Peyer's patch (tissue), 4 donors: ENCODE measurements around the gene WDR72. TPM values are rescaled to one million over a fixed set of nuclear protein-coding genes. Genes with fewer than 3 reads are reported as not detected.
A peak's percentile ranks its signal among the peaks of the same experiment; 100 is the strongest.

Experiments used
- DNase-seq, 3 donors: peaks; one replicate each; pipeline ENCODE4 v3.0.0-alpha.2; 2017 to 2019
- H3K27ac ChIP-seq, 4 donors: fragments of 200-600 bp; sonication (generic); one replicate each; pipeline ENCODE4 v1.5.1; 2016 to 2019
- H3K27me3 ChIP-seq, 2 donors: fragments of 200-600 bp; sonication (generic); one replicate each; pipeline ENCODE4 v1.5.1; 2019
- H3K36me3 ChIP-seq, 3 donors: fragments of 200-600 bp; sonication (generic); one replicate each; pipeline ENCODE4 v1.5.1; 2016 to 2019
- H3K4me1 ChIP-seq, 4 donors: fragments of 200-600 bp; sonication (generic); one replicate each; pipeline ENCODE4 v1.5.1; 2016 to 2019
- H3K4me3 ChIP-seq, 4 donors: fragments of 200-600 bp; sonication (generic); 1 replicate in 3 of 4; 2 replicates in 1 of 4; pipeline ENCODE4 v1.5.1; 2016 to 2019; ENCODE audit warnings: mild to moderate bottlenecking in 1 of 4
- H3K9me3 ChIP-seq, 4 donors: fragments of 200-600 bp; sonication (generic); one replicate each; pipeline ENCODE4 v1.5.1; 2016 to 2019; ENCODE audit warnings: mild to moderate bottlenecking in 1 of 4
- POLR2A ChIP-seq, 2 donors: fragments of 450-650 bp; IDR thresholded peaks; one replicate each; pipeline ENCODE4 v1.5.1; 2017; ENCODE audit warnings: antibody characterized with exemption in 2 of 2, mild to moderate bottlenecking in 2 of 2, moderate library complexity in 2 of 2
- total RNA-seq, 4 donors: library from RNA; depleted of rRNA; stranded (reverse); fragments of >200 nt; gene quantifications; one replicate each; pipeline ENCODE4 v1.1.0, GENCODE V29; 2016
- TF ChIP-seq, protein P1 (sequence below), 6 experiments: fragments of 450-650 bp in 4 of 6; fragments of 200-600 bp in 2 of 6; sonication (generic) in 1 of 6; IDR thresholded peaks; one replicate each; pipeline ENCODE4 v1.5.1; 2017 to 2019; ENCODE audit warnings: antibody characterized with exemption in 6 of 6, mild to moderate bottlenecking in 3 of 6, moderate library complexity in 1 of 6

WDR72 gene
- total RNA-seq, 4 donors from 2014 or later = not detected

DNA sequence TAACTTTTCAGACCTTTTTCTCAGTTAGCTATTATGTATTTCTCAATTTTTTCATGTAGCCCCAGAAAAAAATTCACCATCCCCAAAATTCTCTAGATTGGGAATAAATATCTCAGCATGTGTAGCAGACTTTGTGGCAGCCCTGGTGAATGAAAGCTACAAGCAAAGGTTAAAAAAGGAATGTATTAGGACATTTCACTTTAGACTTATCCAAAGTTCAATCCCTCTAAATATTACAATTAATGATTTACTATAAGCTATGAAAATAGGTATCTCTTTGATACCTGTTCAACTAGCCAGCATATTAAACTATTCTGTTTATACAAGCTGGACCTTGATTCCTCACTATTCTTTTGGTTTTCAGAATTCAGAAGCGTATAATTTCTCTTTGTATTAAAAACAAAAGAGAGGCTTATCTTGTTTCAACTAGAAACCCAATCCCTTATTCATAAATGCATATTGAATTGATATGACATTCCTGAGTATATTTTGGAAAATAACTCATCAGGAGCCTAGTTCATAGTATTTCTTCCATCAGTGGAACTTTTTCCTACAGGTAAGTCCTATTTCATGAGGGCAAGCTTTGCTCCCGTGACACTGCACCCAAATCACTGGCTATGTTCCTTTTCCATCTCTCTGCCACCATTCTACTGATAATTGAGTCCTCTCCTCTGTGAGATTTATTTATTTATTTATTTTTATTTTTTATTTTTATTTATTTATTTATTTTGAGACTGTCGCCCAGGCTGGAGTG is 38.0 kb downstream of the WDR72 start:
- Histone ChIP-seq H3K27ac (no peak overlapping the region), H3K4me3 (no peak overlapping the region), H3K9me3 (no peaks in the 10 kb centered on the region), H3K4me1 (no peaks in the 10 kb centered on the region), H3K27me3 (no peaks in the 10 kb centered on the region), H3K36me3 (no peaks in the 10 kb centered on the region)
- DNase-seq = no peak
- TF ChIP-seq POLR2A (IDR thresholded peaks at IDR 0.05) = no peak
- TF ChIP-seq, protein P1, sequence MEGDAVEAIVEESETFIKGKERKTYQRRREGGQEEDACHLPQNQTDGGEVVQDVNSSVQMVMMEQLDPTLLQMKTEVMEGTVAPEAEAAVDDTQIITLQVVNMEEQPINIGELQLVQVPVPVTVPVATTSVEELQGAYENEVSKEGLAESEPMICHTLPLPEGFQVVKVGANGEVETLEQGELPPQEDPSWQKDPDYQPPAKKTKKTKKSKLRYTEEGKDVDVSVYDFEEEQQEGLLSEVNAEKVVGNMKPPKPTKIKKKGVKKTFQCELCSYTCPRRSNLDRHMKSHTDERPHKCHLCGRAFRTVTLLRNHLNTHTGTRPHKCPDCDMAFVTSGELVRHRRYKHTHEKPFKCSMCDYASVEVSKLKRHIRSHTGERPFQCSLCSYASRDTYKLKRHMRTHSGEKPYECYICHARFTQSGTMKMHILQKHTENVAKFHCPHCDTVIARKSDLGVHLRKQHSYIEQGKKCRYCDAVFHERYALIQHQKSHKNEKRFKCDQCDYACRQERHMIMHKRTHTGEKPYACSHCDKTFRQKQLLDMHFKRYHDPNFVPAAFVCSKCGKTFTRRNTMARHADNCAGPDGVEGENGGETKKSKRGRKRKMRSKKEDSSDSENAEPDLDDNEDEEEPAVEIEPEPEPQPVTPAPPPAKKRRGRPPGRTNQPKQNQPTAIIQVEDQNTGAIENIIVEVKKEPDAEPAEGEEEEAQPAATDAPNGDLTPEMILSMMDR (IDR thresholded peaks at IDR 0.05) = no peak

DNA sequence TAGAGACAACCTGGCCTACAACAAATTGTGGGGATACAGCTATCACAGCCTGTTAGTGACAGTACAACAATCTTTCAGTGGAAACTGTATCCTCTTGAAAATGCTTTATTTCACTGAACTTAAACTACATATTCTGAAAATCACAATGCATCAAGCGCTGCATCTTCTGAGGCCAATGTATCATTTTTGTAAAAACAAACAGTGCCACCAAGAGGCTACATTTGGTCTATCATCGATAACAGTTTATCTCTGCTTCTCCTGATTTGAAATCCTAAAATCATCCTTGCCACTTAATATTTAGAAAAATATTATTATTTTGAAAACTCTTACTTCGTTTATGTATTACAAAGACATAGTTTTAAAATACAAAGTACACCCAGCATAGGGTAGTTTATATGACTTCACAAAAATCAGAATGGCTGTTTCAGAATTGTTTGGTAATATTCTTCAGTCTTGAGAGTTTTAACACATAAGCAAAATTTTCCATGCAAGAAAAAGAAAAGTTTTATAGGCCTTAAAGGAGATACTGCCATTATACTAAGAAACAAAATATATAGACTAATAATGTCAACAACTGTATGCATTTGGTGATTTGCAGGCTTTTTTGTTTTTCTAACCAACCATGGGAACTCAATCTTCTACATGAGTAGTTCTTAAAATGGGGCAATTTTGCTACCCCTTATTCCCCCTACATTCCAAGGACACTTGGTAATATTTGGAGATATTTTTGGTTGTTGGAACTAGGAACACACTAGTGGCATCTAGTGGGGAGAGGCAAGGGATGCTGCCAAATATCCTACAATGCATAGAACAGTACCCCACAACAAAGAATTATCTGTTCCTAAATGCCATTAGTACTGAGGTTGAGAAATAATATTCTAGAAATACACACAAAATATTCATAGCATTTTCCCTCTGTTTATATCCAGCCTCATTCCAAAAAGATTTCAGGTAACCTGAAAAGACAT is 42.3 kb downstream of the WDR72 start:
- Histone ChIP-seq H3K36me3 (no peaks in the 10 kb centered on the region), H3K4me3 (no peak overlapping the region), H3K27ac (no peak overlapping the region), H3K9me3 (no peaks in the 10 kb centered on the region), H3K4me1 (no peaks in the 10 kb centered on the region), H3K27me3 (no peaks in the 10 kb centered on the region)
- DNase-seq = no peak
- TF ChIP-seq, protein P1 (IDR thresholded peaks at IDR 0.05) = peak in 2 of 6 experiments; percentile 11 to 20
- TF ChIP-seq POLR2A (IDR thresholded peaks at IDR 0.05) = no peak

DNA sequence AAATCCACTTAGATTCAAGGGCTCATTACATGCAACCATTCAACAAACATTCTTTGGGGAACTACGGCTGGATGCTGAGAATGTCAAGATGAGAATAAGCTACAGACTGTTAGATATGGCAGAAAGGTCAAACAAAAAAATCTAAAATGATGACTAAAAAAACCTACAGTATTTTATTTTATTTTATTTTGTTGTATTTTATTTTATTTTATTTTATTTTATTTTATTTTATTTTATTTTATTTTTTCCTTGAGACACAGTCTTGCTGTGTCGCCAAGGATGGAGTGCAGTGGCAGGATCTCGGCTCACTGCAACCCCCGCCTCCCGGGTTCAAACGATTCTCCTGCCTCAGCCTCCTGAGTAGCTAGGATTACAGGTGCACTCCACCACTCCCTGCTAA is 46.2 kb downstream of the WDR72 start:
- TF ChIP-seq POLR2A (IDR thresholded peaks at IDR 0.05) = no peak
- TF ChIP-seq, protein P1 (IDR thresholded peaks at IDR 0.05) = no peak
- H3K4me3 ChIP-seq = no peak overlapping the region
- DNase-seq = no peak
- no peak overlapping the region for H3K27ac ChIP-seq
- no peaks in the 10 kb centered on the region for H3K36me3 ChIP-seq
- no peaks in the 10 kb centered on the region for H3K4me1 ChIP-seq
- no peaks in the 10 kb centered on the region for H3K27me3 ChIP-seq
- no peaks in the 10 kb centered on the region for H3K9me3 ChIP-seq

DNA sequence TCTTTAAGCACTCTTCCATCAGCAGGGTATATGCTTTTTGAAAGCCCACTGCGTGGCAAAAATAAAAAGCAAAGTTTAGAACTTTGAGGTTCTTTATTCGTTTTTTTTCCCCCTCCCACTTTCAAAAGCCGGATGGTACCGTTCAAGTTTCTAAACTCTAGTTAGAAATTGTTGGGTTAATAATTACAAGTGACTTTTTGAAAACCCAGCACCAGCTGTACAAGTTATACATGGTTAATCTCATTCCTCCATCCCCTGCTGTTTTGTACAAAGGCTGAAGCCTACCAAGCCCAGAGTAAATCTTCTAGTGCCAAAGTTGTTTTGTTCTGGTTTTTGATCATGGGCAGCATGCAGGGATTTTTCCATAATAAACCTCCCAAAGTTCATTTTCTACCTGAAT is 48.6 kb downstream of the WDR72 start:
- H3K4me1 ChIP-seq = no peaks in the 10 kb centered on the region
- no peak overlapping the region for H3K27ac ChIP-seq
- H3K36me3 ChIP-seq = no peaks in the 10 kb centered on the region
- no peak for DNase-seq
- H3K9me3 ChIP-seq = no peaks in the 10 kb centered on the region
- H3K4me3 ChIP-seq = no peak overlapping the region
- no peak for TF ChIP-seq POLR2A (IDR thresholded peaks at IDR 0.05)
- TF ChIP-seq, protein P1 (IDR thresholded peaks at IDR 0.05) = no peak
- no peaks in the 10 kb centered on the region for H3K27me3 ChIP-seq

DNA sequence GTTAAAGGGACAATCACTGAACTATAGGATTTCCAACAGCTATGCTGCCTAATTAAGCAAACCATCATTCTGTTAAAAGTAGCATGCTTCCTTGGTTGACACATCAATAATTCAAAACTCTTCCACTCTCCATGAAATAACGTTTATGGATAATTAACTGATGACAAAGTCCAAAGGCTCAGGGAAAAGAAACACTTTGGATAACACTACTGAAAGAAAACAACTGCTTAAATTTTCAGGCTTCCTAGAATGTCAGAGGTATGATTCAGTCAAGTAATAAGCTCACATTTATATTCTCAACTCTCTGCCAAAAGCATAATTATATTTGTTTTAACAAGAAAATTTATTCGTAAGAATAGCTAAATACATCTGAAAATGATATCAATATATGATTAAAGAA is 49.6 kb downstream of the WDR72 start:
- H3K36me3 ChIP-seq = no peaks in the 10 kb centered on the region
- no peaks in the 10 kb centered on the region for H3K27me3 ChIP-seq
- TF ChIP-seq POLR2A (IDR thresholded peaks at IDR 0.05) = no peak
- TF ChIP-seq, protein P1 (IDR thresholded peaks at IDR 0.05) = no peak
- no peak overlapping the region for H3K27ac ChIP-seq
- H3K4me1 ChIP-seq = no peaks in the 10 kb centered on the region
- no peak for DNase-seq
- no peak overlapping the region for H3K4me3 ChIP-seq
- H3K9me3 ChIP-seq = no peaks in the 10 kb centered on the region
